ENCODE measurements around the gene RXFP1.

DNA sequence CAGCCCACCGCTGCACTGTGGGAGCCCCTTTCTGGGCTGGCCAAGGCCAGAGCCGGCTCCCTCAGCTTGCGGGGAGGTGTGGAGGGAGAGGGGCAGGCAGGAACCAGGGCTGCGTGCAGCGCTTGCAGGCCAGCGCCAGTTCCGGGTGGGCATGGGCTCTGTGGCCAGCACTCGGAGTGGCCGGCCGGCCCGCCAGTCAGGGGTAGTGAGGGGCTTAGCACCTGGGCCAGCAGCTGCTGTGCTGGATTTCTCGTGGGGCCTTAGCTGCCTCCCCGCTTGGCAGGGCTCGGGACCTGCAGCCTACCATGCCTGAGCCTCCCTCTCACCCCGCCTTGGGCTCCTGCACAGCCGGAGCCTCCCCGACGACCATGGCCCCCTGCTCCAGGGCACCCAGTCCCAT lies 45.2 kb downstream of the RXFP1 start:
- TF ChIP-seq, protein P1, sequence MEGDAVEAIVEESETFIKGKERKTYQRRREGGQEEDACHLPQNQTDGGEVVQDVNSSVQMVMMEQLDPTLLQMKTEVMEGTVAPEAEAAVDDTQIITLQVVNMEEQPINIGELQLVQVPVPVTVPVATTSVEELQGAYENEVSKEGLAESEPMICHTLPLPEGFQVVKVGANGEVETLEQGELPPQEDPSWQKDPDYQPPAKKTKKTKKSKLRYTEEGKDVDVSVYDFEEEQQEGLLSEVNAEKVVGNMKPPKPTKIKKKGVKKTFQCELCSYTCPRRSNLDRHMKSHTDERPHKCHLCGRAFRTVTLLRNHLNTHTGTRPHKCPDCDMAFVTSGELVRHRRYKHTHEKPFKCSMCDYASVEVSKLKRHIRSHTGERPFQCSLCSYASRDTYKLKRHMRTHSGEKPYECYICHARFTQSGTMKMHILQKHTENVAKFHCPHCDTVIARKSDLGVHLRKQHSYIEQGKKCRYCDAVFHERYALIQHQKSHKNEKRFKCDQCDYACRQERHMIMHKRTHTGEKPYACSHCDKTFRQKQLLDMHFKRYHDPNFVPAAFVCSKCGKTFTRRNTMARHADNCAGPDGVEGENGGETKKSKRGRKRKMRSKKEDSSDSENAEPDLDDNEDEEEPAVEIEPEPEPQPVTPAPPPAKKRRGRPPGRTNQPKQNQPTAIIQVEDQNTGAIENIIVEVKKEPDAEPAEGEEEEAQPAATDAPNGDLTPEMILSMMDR (optimal IDR thresholded peaks at IDR 0.05 in 1 of 3, IDR thresholded peaks at IDR 0.05 in 1 of 3, conservative IDR thresholded peaks at IDR 0.05 in 1 of 3; ENCODE audit: extremely low read depth in 1 of 3, insufficient read depth in 2 of 3, low read length in 3 of 3): no peak
- no peak for TF ChIP-seq EZH2 (IDR thresholded peaks at IDR 0.05; ENCODE audit: low read length)

All from keratinocyte (primary cell).